OCI-LY7 (cell line): ENCODE data around the gene CTPS2. TPM values are rescaled to one million over a fixed set of nuclear protein-coding genes. Genes with fewer than 3 reads are reported as not detected.

Source experiments
- BruUV-seq: library from RNA; stranded (reverse); fragments of 400-500 nt; replicated peaks from 2 replicates; lab custom pipeline; 2021; lab: Mats Ljungman, UMichigan
- CTCF ChIA-PET: fragments of 300-600 bp; sonication (Branson Sonifier 250); formaldehyde crosslinking; loops from one replicate; lab custom pipeline; 2022; ENCODE audit warnings: antibody characterized with exemption; ENCODE audit not compliant: unreplicated experiment; lab: Charles Lee
- POLR2A ChIA-PET: fragments of 300-600 bp; sonication (Branson Sonifier 250); formaldehyde crosslinking; loops from one replicate; lab custom pipeline; 2022; ENCODE audit warnings: antibody characterized with exemption; lab: Charles Lee
- DNase-seq: peaks from one replicate; pipeline ENCODE4 v3.0.0-alpha.2; 2015; ENCODE audit warnings: low spot score
- H2AFZ ChIP-seq: fragments of 200-600 bp; sonication (generic), shearing (Covaris generic); 2 replicates; pipeline ENCODE4 v1.6.1; 2014; ENCODE audit warnings: mild to moderate bottlenecking, antibody characterized with exemption, low read length, moderate library complexity
- H3K27ac ChIP-seq: fragments of 200-600 bp; sonication (generic); 2 replicates; pipeline ENCODE4 v1.5.1; 2014; ENCODE audit warnings: mixed run types, low read depth, mild to moderate bottlenecking, moderate library complexity, low read length, inconsistent platforms; ENCODE audit not compliant: poor library complexity, severe bottlenecking
- H3K36me3 ChIP-seq: fragments of 200-600 bp; sonication (generic); 2 replicates; pipeline ENCODE4 v1.6.1; 2014; ENCODE audit warnings: mild to moderate bottlenecking, antibody characterized with exemption, low read length, moderate library complexity, mixed read lengths; ENCODE audit not compliant: insufficient read depth
- H3K4me1 ChIP-seq: fragments of 200-600 bp; sonication (generic); 2 replicates; pipeline ENCODE4 v1.5.1; 2014; ENCODE audit warnings: mild to moderate bottlenecking, low read length; ENCODE audit not compliant: insufficient read depth, poor library complexity, severe bottlenecking
- H3K4me2 ChIP-seq: fragments of 200-600 bp; sonication (generic); 2 replicates; pipeline ENCODE4 v1.6.1; 2014; ENCODE audit warnings: mild to moderate bottlenecking, low read length
- H3K4me3 ChIP-seq: fragments of 200-600 bp; sonication (generic); 2 replicates; pipeline ENCODE4 v1.5.1; 2014; ENCODE audit warnings: mild to moderate bottlenecking, low read depth, low read length; ENCODE audit not compliant: poor library complexity, severe bottlenecking
- H3K79me2 ChIP-seq: fragments of 200-600 bp; sonication (generic); 2 replicates; pipeline ENCODE4 v1.6.1; 2016; ENCODE audit warnings: low read depth, mild to moderate bottlenecking, low read length, moderate library complexity, mixed read lengths; ENCODE audit not compliant: insufficient read depth
- H3K9me2 ChIP-seq: fragments of 200-600 bp; sonication (generic); 2 replicates; pipeline ENCODE4 v1.6.1; 2016; ENCODE audit warnings: mild to moderate bottlenecking, low read length, mixed read lengths; ENCODE audit not compliant: insufficient read depth
- H3K9me3 ChIP-seq: fragments of 200-600 bp; sonication (generic); 2 replicates; pipeline ENCODE4 v1.6.1; 2014; ENCODE audit warnings: mild to moderate bottlenecking, mixed run types, low read length, mixed read lengths
- H4K20me1 ChIP-seq: fragments of 200-600 bp; sonication (generic); 2 replicates; pipeline ENCODE4 v1.6.1; 2014; ENCODE audit warnings: mild to moderate bottlenecking, antibody characterized with exemption, low read length, moderate library complexity, mixed read lengths; ENCODE audit not compliant: insufficient read depth
- CTCF ChIP-seq: fragments of 200-600 bp; sonication (generic); conservative IDR thresholded peaks from 2 replicates; pipeline ENCODE4 v1.5.1; 2014; ENCODE audit warnings: mild to moderate bottlenecking, antibody characterized with exemption, low read length, moderate library complexity, mixed read lengths
- EZH2phosphoT487 ChIP-seq: fragments of 200-600 bp; sonication (generic); IDR thresholded peaks from 2 replicates; pipeline ENCODE4 v1.6.1; 2018; ENCODE audit warnings: low read depth, borderline replicate concordance, mild to moderate bottlenecking, mixed run types, antibody characterized with exemption, low read length, moderate library complexity, mixed read lengths
- intact Hi-C: fragments of 100-400 bp; cut with micrococcal nuclease; formaldehyde crosslinking; loops from one replicate; pipeline ENCODE4 v1.10.0; 2022; ENCODE audit not compliant: unreplicated experiment
- total RNA-seq, 2 experiments: library from RNA; depleted of rRNA in 1 of 2; stranded (reverse); fragments of >200 nt in 1 of 2; shearing (Covaris generic) in 1 of 2; gene quantifications; 2 replicates each; pipeline ENCODE4 v1.2.3, GENCODE V29; 2014 to 2022

CTPS2 gene
- total RNA-seq, 2 experiments from 2014 or later = 15.9 to 21.3 TPM

GRCh38 chrX:16687514-16687913, 25.0 kb downstream of the CTPS2 start:
- ChIA-PET CTCF (no interaction called here), POLR2A (no interaction called here)
- intact Hi-C loops = no loop called here
- H3K36me3 ChIP-seq = peaks cover 14% of the 10 kb centered on the region
- H2AFZ ChIP-seq = no peak overlapping the region
- H3K9me3 ChIP-seq = no peaks in the 10 kb centered on the region
- H3K79me2 ChIP-seq = no peaks in the 10 kb centered on the region
- no peaks in the 10 kb centered on the region for H4K20me1 ChIP-seq
- H3K27ac ChIP-seq = no peak overlapping the region
- no peaks in the 10 kb centered on the region for H3K4me1 ChIP-seq
- no peak overlapping the region for H3K4me2 ChIP-seq
- DNase-seq = no peak
- no peak overlapping the region for H3K4me3 ChIP-seq
- BruUV-seq = no TSS peak
- TF ChIP-seq CTCF (no peak), EZH2phosphoT487 (no peak)
- H3K9me2 ChIP-seq = no peaks in the 10 kb centered on the region

GRCh38 chrX:16683007-16683664, 29.3 kb downstream of the CTPS2 start:
- ChIA-PET CTCF (no interaction called here), POLR2A (interaction anchor here (0.6 kb wide), 2 partner anchors 783 to 1524 kb away, joined by 4 read pairs; no protein-coding TSS in a partner anchor)
- TF ChIP-seq EZH2phosphoT487 = no peak
- TF ChIP-seq CTCF = no peak
- intact Hi-C loops = no loop called here
- H2AFZ ChIP-seq = no peak overlapping the region
- H3K79me2 ChIP-seq = no peaks in the 10 kb centered on the region
- H3K27ac ChIP-seq = no peak overlapping the region
- H3K4me2 ChIP-seq = no peak overlapping the region
- BruUV-seq = no TSS peak
- no peak overlapping the region for H3K4me3 ChIP-seq
- H3K9me3 ChIP-seq = no peaks in the 10 kb centered on the region
- H3K4me1 ChIP-seq = no peaks in the 10 kb centered on the region
- no peaks in the 10 kb centered on the region for H3K9me2 ChIP-seq
- H3K36me3 ChIP-seq = peaks cover 29% of the 10 kb centered on the region
- DNase-seq = no peak
- H4K20me1 ChIP-seq = no peaks in the 10 kb centered on the region

GRCh38 chrX:16678689-16679088, 33.8 kb downstream of the CTPS2 start:
- ChIA-PET POLR2A (interaction anchor here (0.7 kb wide), 1 partner anchor 1315 kb away, joined by 3 read pairs; no protein-coding TSS in a partner anchor), CTCF (no interaction called here)
- no TSS peak for BruUV-seq
- DNase-seq = no peak
- H3K4me1 ChIP-seq = no peaks in the 10 kb centered on the region
- no peak overlapping the region for H3K27ac ChIP-seq
- no peak overlapping the region for H2AFZ ChIP-seq
- no peaks in the 10 kb centered on the region for H3K79me2 ChIP-seq
- no peaks in the 10 kb centered on the region for H3K9me2 ChIP-seq
- no peak overlapping the region for H3K4me3 ChIP-seq
- intact Hi-C loops = no loop called here
- peaks cover 36% of the 10 kb centered on the region for H3K36me3 ChIP-seq
- no peak overlapping the region for H3K4me2 ChIP-seq
- TF ChIP-seq CTCF (no peak), EZH2phosphoT487 (no peak)
- H3K9me3 ChIP-seq = no peaks in the 10 kb centered on the region
- H4K20me1 ChIP-seq = no peaks in the 10 kb centered on the region
